BLaER1 (cell line): ENCODE data around the gene SLC6A19.

Source experiments
- H3K27ac ChIP-seq: shearing (Covaris generic); formaldehyde crosslinking; 2 replicates; pipeline ENCODE4 v1.8.1; 2022
- H3K27me3 ChIP-seq: shearing (Covaris generic); formaldehyde crosslinking; 2 replicates; pipeline ENCODE4 v1.8.1; 2022
- H3K36me3 ChIP-seq: shearing (Covaris generic); formaldehyde crosslinking; 2 replicates; pipeline ENCODE4 v1.8.1; 2022
- H3K4me1 ChIP-seq: shearing (Covaris generic); formaldehyde crosslinking; 2 replicates; pipeline ENCODE4 v1.8.1; 2022
- H3K4me2 ChIP-seq: shearing (Covaris generic); formaldehyde crosslinking; 2 replicates; pipeline ENCODE4 v1.8.1; 2022
- H3K4me3 ChIP-seq: shearing (Covaris generic); formaldehyde crosslinking; 2 replicates; pipeline ENCODE4 v1.8.1; 2022
- H3K9ac ChIP-seq: shearing (Covaris generic); formaldehyde crosslinking; 2 replicates; pipeline ENCODE4 v1.8.1; 2022
- H3K9me3 ChIP-seq: shearing (Covaris generic); formaldehyde crosslinking; 2 replicates; pipeline ENCODE4 v1.8.1; 2022
- H4K20me1 ChIP-seq: shearing (Covaris generic); formaldehyde crosslinking; 2 replicates; pipeline ENCODE4 v1.8.1; 2022
- Cebpa-rat ChIP-seq: shearing (Covaris generic); IDR thresholded peaks from 2 replicates; pipeline ENCODE4 v1.8.1; 2022

Gene SLC6A19

DNA sequence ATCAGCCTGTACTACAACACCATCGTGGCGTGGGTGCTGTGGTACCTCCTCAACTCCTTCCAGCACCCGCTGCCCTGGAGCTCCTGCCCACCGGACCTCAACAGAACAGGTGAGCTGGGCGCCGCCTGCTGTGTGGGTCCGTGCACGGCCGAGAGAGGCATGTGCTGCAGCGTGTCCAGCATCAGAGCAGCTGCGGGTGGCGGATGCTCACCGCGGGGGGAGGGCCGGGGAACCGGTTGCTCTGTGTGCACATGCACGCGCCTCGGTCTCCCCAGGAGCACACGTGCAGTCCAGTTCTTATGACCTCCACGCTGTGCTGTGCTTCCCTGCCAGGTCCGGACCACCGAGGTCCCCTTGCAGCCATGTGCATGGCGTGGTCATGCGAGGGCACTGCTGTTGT lies 31.4 kb downstream of the SLC6A19 start:
- H4K20me1 ChIP-seq = peaks cover 21% of the 10 kb centered on the region; the same call in 1 of the 2 replicates
- H3K36me3 ChIP-seq = no peaks in the 10 kb centered on the region
- H3K9ac ChIP-seq = no peak overlapping the region
- peaks cover 32% of the 10 kb centered on the region for H3K4me1 ChIP-seq
- no peaks in the 10 kb centered on the region for H3K27me3 ChIP-seq
- peak overlapping the region; percentile 83; the same call in 1 of the 2 replicates for H3K4me2 ChIP-seq
- no peak for TF ChIP-seq Cebpa-rat
- no peak overlapping the region for H3K4me3 ChIP-seq
- no peak overlapping the region for H3K27ac ChIP-seq
- H3K9me3 ChIP-seq = peaks cover 30% of the 10 kb centered on the region

- H3K9ac ChIP-seq = no peak overlapping the region
- no peak overlapping the region for H3K27ac ChIP-seq
- no peak for TF ChIP-seq Cebpa-rat
- H3K4me2 ChIP-seq = no peak overlapping the region
- H3K9me3 ChIP-seq = peaks cover 30% of the 10 kb centered on the region
- no peaks in the 10 kb centered on the region for H3K36me3 ChIP-seq
- no peaks in the 10 kb centered on the region for H3K27me3 ChIP-seq
- peaks cover 15% of the 10 kb centered on the region; the same call in 1 of the 2 replicates for H4K20me1 ChIP-seq
- peaks cover 25% of the 10 kb centered on the region for H3K4me1 ChIP-seq
- H3K4me3 ChIP-seq = no peak overlapping the region
These were observed 34.0 kb downstream of the SLC6A19 start for GRCh38 chr5:1235379-1235778.

GRCh38 chr5:1235838-1236237 lies 34.4 kb downstream of the SLC6A19 start:
- H3K27ac ChIP-seq = no peak overlapping the region
- H3K9me3 ChIP-seq = peaks cover 30% of the 10 kb centered on the region
- no peaks in the 10 kb centered on the region for H3K27me3 ChIP-seq
- H3K9ac ChIP-seq = no peak overlapping the region
- H3K4me2 ChIP-seq = no peak overlapping the region
- no peak overlapping the region for H3K4me3 ChIP-seq
- no peak for TF ChIP-seq Cebpa-rat
- no peaks in the 10 kb centered on the region for H3K36me3 ChIP-seq
- peaks cover 10% of the 10 kb centered on the region; the same call in 1 of the 2 replicates for H4K20me1 ChIP-seq
- peaks cover 20% of the 10 kb centered on the region for H3K4me1 ChIP-seq

DNA sequence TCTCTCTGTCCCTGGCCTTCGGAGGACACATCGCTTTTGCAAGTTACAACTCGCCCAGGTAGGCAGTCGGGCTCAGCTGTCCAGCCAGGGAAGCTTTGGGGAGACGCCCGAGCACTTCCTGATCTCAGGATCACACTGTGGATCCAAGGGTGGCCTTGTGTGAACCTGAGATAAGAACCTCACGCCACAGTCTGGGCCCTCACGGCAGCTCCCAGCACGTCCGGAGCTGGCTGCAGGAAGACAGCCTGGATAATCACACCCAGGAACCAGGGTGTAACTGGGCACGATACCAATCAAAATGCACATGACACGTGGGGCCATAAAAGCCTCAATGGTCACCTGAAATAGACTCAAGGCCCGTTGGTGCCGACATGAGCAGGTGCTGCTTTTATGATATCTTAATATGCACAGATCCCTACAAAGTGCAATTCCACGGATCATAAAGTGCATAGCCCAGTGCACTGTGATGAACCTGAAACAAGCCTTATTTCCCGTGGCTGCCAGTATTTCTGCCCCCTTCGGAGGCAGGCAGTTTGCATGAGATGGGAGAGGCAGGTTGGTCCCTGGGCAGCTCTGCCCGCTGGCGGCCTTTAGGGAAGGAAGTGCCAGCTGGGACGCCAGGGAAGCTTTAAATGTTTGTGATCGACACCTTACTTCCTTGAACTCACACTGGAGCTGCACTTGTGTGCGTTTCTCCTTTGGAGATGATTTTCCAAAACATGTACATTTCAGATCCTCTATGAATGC lies 38.3 kb downstream of the SLC6A19 start:
- Histone ChIP-seq H3K27ac (no peak overlapping the region), H4K20me1 (peaks cover 18% of the 10 kb centered on the region), H3K27me3 (peaks cover 11% of the 10 kb centered on the region; the same call in 1 of the 2 replicates), H3K9ac (no peak overlapping the region), H3K36me3 (no peaks in the 10 kb centered on the region), H3K9me3 (peaks cover 24% of the 10 kb centered on the region), H3K4me2 (no peak overlapping the region), H3K4me3 (no peak overlapping the region), H3K4me1 (no peaks in the 10 kb centered on the region)
- no peak for TF ChIP-seq Cebpa-rat

DNA sequence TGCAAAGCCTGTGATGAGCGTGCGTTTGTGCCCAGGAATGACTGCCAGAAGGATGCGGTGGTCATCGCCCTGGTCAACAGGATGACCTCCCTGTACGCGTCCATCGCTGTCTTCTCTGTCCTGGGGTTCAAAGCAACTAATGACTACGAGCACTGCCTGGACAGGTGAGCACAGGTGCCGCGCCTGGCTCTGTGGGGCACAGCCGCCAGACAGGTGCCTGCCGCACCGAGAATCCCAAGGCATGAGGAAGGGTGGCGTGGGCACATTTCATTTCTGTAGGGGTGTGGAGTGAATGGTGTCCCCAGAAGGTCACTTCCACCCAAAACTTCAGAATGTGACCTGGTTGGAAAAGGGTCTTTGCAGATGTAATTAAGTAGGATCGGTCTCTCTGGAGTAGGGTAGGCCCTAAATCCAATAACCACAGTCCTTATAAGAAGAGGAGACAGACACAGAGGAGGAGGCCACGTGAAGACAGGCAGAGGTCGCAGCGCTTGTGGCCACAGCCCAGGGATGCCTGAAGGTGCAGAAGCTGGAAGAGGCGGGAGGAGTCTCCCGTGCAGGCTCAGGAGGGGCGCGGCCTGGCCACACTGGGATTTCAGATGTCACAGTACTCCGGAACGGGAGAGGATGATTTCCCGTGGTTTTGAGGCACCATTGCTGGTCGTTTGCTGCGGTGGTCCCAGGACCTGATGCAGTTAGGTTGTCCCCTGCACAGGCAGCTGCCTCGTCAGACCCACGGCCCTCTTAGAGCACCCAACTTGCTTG lies 39.3 kb downstream of the SLC6A19 start:
- TF ChIP-seq Cebpa-rat = no peak
- Histone ChIP-seq H3K9ac (no peak overlapping the region), H3K4me3 (no peak overlapping the region), H3K27me3 (peaks cover 21% of the 10 kb centered on the region), H3K4me2 (no peak overlapping the region), H3K27ac (no peak overlapping the region), H3K36me3 (no peaks in the 10 kb centered on the region), H3K4me1 (0 out of 2 replicates have a peak, but pooled peaks cover 2% of the 10 kb centered on the region), H3K9me3 (peaks cover 14% of the 10 kb centered on the region), H4K20me1 (peaks cover 28% of the 10 kb centered on the region)

DNA sequence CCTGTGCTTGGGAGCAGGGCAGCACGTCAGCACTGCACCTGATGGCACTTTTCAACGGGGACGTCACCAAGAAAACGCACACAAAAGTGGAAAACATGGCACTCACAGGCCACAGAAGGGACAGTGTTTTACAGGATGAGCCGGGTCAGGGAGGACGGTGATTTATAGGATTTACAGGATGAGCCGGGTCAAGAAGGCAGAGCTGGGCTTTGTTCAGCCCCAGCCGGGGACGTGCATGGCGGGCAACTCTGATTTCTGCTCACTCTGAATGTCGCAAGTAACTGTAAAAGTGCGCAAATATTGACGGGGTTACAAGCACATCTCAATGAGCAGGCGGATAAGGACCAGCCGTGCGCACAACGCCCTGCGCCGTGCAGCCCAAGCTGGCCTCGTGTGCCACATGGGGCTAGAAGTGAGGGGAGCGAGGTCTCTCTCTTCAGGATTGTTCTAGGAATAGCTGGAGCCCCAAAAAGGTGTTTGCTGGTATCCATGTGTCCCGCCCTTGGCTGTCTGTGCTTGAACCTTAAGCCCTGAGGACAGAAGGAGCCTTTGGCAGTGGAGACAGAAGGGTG lies 40.2 kb downstream of the SLC6A19 start:
- H3K9ac ChIP-seq = no peak overlapping the region
- no peak for TF ChIP-seq Cebpa-rat
- H3K27ac ChIP-seq = no peak overlapping the region
- H3K4me1 ChIP-seq = peaks cover 12% of the 10 kb centered on the region; the same call in 1 of the 2 replicates
- H3K27me3 ChIP-seq = peaks cover 30% of the 10 kb centered on the region
- peaks cover 37% of the 10 kb centered on the region for H4K20me1 ChIP-seq
- no peak overlapping the region for H3K4me2 ChIP-seq
- H3K36me3 ChIP-seq = no peaks in the 10 kb centered on the region
- no peak overlapping the region for H3K4me3 ChIP-seq
- H3K9me3 ChIP-seq = peaks cover 5% of the 10 kb centered on the region

DNA sequence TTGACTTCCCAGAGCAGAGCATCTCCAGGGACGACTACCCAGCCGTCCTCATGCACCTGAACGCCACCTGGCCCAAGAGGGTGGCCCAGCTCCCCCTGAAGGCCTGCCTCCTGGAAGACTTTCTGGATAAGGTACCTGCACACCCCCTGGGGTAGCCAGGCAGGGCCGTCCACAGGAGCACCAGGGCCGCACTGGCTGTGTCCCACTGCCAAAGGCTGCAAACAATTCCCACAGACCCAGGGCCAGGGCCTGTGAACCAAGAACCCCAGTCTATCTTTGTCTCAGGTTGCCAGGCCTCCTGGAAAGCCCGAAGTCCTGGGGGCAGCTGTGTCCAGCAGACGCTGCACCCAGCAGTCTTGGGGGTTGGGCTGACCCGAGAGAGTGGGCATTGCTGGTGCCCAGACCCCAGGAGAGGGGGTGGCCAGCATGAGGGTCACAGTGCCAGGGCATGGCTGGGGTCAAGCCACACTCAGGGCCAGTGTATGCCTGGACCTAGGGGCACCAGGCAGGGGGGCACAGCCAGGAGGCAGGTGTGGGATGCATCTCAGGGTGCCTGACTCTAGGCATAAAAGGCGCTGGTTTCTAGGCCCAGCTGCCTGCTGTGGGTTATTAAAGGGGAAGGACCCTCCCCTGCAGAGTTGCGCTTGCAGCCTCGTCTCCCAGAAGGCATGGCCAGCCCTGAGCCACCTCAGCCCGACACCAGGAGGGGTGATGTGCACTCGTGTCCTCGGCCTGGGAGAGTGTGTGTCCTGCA lies 41.5 kb downstream of the SLC6A19 start:
- no peak overlapping the region for H3K4me3 ChIP-seq
- peaks cover 19% of the 10 kb centered on the region; the same call in 1 of the 2 replicates for H3K4me1 ChIP-seq
- H3K9ac ChIP-seq = no peak overlapping the region
- peaks cover 43% of the 10 kb centered on the region for H3K27me3 ChIP-seq
- H3K4me2 ChIP-seq = no peak overlapping the region
- H4K20me1 ChIP-seq = peaks cover 51% of the 10 kb centered on the region
- TF ChIP-seq Cebpa-rat = no peak
- no peak overlapping the region for H3K27ac ChIP-seq
- H3K9me3 ChIP-seq = no peaks in the 10 kb centered on the region
- H3K36me3 ChIP-seq = no peaks in the 10 kb centered on the region

GRCh38 chr5:1243487-1244130 lies 42.2 kb downstream of the SLC6A19 start:
- peaks cover 58% of the 10 kb centered on the region for H4K20me1 ChIP-seq
- peaks cover 19% of the 10 kb centered on the region; the same call in 1 of the 2 replicates for H3K4me1 ChIP-seq
- H3K4me2 ChIP-seq = no peak overlapping the region
- no peak overlapping the region for H3K4me3 ChIP-seq
- H3K27ac ChIP-seq = no peak overlapping the region
- H3K36me3 ChIP-seq = no peaks in the 10 kb centered on the region
- no peak overlapping the region for H3K9ac ChIP-seq
- no peak for TF ChIP-seq Cebpa-rat
- peaks cover 50% of the 10 kb centered on the region for H3K27me3 ChIP-seq
- no peaks in the 10 kb centered on the region for H3K9me3 ChIP-seq

DNA sequence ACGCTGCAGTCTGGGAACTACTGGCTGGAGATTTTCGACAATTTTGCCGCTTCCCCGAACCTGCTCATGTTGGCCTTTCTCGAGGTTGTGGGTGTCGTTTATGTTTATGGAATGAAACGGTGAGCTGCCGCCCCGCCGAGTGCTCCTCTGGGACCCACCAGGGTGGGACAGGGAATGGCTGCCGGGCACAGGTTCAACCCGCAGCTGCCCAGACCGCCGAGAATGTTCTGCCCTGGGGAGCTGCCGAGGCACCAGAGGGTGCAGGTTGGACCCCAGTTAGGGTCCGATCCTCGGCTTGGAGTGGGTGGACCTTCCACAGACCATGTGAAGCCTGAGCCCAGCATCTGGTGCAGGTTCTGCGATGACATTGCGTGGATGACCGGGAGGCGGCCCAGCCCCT lies 42.9 kb downstream of the SLC6A19 start:
- no peak overlapping the region for H3K4me3 ChIP-seq
- no peak overlapping the region for H3K4me2 ChIP-seq
- no peaks in the 10 kb centered on the region for H3K36me3 ChIP-seq
- peaks cover 19% of the 10 kb centered on the region; the same call in 1 of the 2 replicates for H3K4me1 ChIP-seq
- H4K20me1 ChIP-seq = peaks cover 64% of the 10 kb centered on the region
- peaks cover 50% of the 10 kb centered on the region for H3K27me3 ChIP-seq
- no peak overlapping the region for H3K27ac ChIP-seq
- H3K9me3 ChIP-seq = no peaks in the 10 kb centered on the region
- H3K9ac ChIP-seq = no peak overlapping the region
- TF ChIP-seq Cebpa-rat = no peak
